NCI-H1694 (cell line): Measurements from ENCODE around the gene TCERG1L.
"Not testable (repeated sequence)": the region's sequence is repeated elsewhere in the genome, so short reads cannot be mapped to it uniquely, and the experiment has no call there.

Experiments used
- DNase-seq: peaks from one replicate; lab custom pipeline; 2025; lab: John Stamatoyannopoulos, UW

The TCERG1L gene

DNA sequence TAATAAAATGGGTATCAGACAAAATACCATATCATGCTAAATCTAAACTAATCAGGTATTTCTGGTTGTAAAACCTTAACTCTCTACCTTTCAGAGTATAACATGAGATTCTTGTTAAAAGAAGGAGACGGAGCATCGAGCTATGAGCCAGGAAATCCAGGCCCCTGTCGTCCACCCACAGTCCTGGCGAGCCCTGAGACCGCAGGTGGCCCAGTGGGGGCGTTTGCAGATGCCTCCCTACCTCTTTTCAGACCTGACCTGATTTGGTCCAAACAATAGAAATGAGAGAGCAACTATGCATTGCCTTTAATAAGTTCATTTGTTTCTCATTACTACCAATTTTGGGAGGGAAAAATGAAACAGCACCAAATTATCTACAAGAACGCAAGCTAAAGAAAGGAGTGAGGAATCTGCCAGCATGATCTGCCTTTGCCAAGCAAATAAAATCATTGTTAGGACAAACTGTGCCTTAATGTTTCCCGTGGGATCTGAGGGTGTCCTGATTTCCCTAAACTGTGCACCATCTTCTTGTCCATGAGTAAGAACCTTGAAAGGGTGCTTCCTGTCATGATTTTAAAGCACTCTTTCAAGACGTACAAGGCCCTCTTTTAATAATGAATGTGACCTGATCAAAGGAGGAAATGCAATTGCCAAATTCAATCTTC is 166.7 kb downstream of the TCERG1L start:
- DNase-seq: no peak

DNA sequence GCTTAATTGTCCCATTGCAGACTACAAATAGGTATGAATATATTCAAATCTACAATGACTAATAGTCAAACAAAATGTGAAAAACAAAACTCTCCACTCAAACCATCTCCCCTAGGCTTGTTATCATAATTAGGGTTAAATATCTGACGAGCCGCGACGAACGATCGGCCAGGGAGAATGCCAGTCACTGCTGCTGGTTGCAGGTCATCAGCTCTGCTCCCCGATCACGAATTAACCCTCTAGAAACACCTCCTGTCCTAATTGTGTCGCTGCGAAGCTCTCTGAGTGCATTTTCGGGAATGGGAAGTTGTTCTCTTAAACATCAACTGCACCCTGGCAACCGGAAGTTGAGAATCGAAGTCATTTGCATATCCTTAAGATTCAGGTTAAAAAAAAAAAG is 167.3 kb downstream of the TCERG1L start:
- DNase-seq: no peak

DNA sequence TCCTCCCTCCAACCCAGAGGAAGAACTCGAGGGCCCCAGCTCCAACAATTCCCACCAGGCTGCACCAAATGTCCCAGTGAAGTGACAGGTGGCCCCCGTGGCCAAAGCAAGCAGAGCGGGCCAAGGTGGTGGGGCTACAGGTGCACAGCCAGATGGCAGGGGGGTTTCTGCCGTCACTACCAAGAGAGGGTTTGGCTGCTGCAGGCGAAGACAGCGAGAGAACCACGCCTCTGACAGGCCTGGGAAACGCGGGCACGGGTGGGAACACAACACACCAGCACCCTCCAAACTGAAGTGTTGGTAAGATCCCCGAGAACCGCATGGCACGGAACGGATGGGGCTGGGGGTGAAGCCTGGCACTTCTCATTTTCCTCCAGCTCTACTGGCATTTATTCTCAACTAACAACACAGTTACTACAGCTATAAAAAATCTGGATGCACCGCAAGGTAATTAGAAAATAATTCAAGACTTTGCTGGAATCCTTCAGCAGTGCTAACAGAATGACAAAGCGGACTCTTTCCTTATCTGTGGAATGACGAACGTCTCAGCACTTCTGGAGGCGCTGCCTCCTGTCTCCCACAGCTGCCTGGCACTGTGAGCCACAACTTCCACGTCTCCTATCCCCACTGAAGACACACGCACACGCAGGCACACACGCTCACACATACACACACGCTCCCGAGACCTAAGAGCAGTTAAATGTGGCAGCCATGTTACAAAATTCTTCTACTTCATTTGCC is 167.9 kb downstream of the TCERG1L start:
- DNase-seq: no peak

DNA sequence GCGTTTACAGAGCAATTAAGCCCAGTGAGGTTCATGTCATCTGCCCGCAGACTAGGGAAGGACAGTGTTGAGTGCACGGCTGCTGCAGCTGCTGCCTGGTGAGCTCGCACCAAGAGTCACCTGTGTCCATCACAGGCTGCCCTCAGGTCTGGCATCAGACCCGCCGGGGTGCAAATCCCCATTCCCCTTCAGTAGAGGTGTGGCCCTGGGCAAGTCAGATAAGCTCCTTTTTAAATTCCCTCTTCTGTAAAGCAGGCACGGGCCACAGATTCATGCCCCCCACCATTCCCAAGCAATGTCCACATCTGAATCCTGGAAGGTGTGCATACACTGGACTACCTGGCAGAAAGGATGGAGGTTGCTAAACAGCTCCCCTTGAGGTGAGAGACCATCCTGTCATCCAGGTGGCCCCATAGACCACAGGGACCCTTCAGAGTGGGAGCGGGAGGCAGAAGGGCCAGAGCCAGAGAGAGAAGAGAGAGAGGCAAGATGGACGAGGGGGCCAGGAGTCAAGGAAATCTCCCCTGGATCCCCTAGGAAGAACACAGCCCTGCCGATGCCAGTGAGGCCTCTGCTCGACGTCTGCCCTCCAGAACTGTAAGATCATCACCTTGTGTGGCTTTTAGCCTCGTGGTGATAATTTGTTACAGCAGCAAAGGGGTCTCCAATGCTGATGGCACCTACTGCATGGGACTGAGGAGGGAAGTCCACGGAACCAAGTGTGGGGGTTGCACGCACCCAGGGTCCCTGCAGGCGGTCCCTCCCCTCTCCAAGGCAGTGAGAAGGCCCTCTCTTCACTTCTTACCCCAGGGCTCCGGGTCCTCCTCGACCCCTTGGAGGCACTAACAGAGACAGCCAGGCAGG is 168.8 kb downstream of the TCERG1L start:
- no peak for DNase-seq

DNA sequence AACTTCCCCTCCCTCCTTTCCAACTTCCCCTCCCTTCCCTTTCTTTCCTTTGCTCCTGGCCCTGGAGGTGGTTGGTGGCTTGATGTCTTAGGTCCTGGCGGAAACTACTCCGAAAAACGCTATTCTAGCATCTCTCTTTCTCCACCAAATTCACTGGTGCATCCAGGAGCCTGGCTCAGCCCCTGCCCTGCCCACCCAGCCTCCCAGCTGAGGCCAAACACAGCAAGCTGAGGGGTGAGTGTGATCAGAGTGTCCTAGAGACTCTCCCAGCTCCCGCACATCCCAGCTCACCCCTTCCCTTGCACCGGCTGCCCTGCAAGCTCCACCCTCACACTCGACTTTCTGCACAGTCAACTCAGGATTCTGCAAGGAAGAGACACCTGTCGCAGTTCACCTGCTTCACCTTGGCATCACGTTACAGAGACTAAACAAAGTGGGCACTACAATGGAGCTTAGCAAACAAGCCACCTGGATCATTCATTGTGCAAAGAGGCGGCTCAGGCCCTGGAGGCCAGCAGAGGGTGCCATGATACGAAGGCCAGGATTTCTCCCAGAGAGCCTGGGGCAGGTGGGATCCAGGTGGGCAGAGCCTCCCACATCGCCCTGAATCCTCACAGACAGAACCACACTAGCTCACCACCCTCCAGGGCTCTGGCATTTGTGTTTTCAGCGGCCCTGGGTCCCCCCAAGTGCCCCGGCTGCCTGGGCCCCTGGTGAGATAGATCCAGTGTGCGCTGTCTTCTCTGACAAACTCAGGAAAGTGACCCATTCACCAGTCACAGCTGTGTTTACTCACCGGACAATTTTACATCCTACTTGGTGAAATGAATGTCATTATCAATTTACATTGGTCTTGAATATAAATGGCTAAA is 169.6 kb downstream of the TCERG1L start:
- no peak for DNase-seq

DNA sequence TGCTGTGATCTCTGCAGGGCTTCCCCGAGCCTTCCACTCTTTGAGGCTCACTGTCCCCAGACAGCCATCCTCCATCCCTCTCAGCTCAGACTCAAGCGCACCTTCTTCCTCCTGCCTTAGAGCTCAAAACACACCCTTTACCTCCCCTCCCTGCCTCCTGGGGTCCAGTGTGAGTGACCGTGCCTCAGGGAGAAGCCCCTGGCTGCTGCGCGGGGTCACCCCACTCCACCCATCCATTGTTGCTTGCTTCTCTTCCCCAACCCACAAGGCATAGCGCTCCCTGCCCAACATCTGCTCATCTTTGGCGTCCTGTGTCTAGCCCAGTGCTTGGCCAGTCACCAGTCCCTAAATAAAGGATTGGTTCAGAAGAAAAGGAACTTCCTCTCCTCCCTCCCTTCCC is 170.3 kb downstream of the TCERG1L start:
- DNase-seq: no peak

DNA sequence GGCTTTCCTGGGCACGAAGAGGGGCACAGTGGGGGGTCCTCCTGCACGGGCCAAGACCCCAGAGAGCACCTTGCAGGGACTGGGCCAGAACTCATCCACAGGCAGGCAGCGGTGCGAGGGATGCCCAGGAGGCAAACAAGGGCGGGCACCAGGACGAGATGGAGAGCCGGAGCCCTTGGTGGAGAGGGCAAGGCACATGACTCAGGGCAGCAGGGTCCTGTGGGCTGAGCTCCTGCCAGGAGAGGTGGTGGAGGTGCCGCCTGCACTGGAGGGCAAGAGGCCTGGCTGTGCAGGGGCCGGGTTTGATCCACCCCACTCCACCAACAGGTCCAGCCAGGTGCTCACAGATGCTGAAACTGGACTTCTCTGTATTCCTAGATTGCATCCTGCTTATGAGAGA is 170.9 kb downstream of the TCERG1L start:
- no peak for DNase-seq

DNA sequence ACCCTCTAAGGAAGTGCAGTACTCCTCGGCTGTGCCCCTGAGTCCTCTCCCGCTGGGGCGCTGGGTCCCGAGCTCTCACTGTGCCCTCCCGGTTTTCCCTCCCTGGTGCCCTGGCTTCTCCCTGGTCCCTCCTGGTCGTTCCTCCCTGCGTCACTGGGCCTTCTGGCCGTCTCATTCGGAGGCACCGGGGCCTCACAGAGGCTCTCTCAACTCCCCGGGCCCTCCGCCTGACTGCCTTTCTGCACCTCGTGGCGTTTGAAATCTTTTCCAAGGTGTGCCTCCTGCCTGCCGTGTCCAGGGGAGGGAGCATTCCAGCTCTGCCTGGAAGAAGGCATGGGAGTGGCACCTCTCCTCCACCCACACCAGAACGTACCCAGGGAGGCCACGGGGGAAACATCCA is 174.3 kb downstream of the TCERG1L start:
- DNase-seq: no peak

DNA sequence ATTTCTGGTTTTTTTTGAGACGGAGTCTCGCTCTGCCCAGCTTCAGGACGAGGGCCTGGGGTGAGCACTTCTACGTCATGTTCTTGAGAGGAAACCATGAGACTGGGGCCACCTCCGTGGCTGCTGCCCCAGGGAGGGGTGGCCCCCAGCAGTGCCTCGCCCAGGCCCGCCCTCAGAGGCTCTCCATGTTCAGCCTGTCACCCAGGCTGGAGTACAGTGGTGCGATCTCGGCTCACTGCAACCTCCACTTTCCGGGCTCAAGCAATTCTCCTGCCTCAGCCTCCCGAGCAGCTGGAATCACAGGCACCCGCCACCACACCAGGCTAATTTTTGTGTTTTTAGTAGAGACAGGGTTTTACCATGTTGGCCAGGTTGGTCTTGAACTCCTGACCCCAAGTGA is 175.2 kb downstream of the TCERG1L start:
- not testable (repeated sequence) for DNase-seq

DNA sequence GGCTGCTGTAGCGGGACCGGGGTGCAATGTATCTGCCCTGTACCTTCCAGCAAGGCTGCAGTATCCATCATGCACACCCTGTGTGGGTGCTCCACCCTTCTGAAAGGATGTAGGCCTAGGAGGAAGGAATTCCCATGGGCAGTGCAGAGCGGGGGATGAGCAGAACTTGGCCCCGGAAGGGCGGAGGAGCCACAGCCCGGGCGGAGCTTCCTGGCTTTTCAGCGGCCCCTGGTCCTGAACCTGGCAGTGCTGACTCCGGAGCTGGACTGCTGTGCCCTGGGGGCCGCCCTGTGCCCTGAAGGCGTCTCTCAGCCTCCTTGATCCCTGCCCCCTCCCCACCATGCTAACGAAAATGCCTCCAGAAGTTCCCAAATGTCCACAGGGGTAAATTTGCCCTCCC is 175.8 kb downstream of the TCERG1L start:
- no peak for DNase-seq

DNA sequence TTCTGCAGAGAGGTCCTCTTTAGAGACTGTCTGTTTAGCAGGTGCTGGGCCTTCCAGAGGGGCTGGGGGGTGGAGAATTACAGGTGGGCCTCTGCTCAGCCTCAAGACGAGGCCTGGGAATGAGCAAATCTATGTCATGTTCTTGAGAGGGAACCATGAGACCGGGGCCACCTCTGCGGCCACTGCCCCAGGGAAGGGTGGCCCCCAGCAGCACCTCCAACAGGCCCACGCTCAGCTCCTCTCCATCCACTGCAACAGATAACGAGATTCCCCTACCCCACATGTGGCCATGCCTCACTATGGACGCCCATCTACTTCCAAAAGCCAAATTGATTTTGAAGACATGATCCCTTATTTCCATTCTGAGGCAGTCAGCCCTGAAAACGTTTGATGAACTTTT is 176.9 kb downstream of the TCERG1L start:
- DNase-seq: no peak

DNA sequence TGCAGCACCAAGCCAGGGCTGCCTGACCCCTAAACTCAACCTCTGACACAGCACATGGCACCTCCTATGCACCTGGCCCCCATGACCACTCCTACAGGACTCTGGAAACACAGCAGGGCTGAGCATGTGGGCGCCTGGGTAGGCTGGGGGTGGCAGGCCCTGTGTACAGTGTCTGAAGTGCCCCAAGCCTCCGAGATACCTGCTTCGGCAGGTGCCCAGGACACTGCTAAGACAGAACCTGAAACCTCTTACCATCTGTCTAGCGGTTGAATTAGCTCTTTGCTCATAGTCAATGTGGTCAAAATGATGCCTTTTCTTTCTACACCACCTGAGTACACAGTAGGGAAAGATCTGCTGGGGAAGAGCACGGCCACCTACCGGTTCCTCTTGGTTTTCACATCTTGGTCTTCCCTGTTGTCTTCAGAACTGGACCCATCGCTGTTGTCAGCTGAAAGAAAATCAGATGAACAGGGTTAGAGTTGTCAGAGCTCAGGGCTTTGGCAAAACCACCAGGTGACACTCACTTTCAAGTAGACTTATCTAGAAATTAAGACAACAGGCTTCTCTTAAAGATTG is 177.4 kb downstream of the TCERG1L start:
- DNase-seq: no peak

DNA sequence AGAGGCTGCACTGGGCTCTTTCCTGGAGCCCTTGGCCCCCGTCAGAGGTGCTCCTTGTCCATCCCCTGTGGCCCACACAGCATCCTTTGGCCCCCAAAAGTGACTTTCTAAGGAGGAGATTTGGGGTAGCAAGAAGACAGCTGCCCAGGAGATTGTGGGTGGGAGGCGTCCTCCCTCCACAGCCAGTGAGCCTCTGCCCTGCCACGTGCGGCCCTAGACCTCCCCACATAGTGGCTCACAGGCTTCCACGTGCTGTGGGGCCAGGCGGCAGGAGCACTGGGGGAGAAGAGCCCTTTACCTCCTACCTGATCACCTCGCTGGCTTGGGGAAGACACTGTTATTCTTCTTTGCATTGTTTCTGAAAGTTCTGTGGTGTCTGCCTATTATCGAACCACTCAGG is 178.8 kb downstream of the TCERG1L start:
- DNase-seq: no peak

DNA sequence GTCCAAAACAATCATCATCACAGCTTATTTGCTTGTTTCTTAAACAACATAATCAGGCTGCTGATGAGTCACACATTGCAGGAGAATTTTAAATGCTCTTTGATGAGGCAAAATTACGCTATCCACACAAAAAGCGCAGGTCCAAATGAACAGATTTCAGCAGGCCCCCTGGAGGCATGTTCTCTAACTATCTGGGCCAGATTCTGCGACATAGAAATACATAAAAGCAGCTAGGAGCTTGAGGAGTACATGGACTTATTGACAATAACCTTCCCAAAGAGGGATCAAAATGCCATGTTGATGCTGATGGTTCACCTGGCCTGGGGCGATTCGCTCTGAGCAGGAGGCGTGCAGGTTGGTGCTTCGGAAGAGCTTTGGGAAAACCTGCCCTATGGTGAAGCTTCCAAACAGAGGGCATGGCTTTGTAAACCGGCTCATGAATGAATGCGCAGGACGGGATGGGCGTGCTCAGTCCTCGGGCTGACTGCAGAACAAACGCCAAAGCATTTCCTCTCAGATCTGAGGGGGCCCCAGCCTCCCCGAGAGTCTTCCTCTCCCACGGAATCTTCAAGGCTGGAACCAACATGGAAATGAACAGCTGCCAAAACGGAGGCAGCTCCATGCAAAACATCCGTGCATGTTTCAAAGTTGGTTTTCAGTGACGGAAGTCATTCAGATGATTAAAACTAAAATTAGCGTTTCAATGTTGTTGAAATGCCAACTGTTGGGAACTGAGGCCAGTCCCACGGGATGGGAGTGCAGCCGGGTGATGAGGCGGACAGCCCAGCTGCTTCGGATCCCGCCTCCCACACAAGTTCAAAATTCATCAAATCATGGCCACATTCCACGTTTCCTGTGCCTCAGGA is 179.6 kb downstream of the TCERG1L start:
- no peak for DNase-seq

DNA sequence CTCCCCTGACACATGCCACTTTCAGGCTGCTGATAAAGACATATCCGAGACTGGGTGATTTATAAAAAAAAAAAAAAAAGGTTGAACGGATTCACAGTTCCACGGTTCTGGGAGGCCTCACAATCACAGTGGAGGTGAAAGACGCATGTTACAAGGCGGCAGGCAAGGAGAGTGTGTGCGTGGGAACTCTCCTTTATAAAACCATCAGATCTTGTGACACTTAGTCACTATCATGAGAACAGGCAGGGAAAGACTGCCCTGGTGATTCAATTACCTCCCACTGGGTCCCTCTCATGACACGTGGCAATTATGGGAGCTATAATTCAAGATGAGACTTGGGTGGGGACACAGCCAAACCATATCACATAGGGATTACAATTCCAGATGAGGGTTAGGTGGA is 181.5 kb downstream of the TCERG1L start:
- no peak for DNase-seq

DNA sequence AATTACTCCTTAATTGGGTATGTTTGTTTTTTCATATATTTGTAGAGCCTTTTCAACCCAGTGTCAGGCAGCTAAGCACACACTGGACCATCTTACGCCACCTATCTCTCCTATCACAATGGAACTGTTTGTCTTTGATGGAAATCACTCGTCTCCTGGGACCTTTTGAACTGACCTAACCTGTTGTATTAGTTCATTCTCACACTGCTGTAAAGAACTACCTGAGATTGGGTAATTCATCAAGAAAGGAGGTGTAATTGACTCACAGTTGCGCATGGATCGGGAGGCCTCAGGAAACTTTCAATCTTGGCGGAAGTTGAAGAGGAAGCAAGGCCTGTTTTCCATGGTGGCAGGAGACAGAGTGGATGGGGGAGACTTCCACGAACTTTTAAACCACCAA is 182.0 kb downstream of the TCERG1L start:
- DNase-seq: no peak

DNA sequence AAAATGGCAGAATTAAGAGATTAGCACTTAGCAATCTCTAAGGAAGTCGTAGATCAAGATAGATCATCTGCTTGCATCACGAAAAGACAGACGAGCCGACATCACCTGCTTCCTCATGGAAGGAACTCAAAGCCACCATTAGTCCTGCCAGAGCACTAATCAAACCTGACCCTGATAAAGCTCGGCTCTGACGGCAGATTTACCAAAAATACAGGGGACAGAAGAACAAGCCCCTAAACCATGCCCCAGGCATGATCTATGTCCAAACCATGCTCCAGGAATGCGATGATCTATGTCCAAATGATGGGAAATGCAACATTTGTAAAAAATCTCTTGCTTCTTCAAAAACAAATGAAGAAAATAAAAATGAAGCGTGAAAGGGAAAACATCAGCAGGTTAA is 182.8 kb downstream of the TCERG1L start:
- no peak for DNase-seq

DNA sequence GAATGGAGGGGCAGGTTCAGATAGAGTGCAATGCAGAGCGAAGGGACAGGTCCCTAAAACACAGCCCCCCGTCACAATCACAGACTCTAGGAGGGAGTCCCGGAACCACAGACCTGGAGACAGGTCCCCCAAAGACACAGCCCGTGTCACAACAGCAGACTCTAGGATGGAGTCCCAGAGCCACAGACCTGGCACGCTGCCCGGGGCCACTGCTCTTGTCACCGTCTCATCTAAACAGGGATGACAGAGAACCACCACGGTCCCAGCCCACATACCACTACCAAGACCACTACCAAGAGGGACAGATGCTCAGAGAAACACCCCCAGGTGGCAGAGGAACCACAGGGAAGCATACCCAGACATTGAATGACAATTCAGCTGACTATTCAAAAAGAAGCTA is 183.9 kb downstream of the TCERG1L start:
- no peak for DNase-seq

DNA sequence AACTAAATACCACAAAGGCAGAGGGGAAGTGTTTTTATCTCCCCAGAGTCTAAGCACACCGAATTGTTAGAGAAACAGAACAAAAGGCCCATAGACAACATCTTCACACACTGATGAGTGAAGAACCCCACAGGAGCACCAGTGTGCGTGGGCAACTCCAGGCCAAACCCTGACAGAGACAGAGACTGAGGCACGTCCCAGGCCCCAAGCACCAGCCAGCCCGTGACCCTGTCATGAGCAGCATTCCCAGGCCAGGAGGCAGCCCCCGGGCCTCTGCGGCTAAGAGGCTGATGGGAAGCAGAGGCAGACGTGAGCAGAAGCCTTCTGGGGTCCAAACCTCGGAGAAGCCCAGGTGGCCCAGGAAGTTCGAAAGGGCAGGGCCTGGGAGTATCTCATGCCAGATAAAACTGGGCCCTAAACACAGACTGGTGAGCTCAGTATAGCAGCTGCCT is 184.4 kb downstream of the TCERG1L start:
- DNase-seq: no peak

DNA sequence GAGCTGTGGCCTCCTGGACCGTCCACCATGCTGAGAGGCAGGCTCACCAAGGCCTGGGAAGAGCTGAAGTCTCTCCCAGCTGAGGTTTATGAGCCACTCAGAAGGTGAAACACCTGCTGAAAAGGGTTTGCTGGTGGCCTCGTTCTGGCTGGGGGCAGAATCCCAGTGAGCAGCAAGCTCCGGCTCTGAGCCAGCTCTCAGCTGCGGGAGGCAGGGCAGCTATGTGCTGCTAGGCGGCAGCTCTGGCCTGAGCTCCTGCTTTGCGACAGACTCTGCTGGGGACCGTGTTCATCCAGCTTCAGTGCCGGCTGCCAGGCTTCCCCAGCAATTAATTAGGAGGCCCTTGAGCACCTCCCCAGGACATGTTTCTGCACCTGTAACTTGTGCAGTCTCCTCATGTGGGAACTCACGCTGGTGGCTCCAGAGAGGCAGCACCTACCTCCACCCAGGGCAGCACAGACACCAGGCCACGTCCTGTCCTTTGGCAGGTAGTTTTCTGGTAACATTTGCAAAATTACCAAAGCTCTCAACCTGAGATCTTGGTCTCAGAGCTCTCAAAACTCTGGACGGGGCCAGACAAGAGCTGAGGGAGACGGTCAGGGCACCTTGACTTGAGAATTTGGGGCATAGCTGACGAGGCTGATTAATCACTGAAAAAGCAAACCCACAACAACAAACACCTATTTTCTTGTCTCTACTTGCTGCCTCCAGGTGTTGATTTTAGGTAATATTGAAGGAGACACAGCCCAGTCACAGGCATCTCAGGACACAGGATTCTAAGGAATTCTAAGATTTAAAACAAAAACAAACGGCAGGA is 185.0 kb downstream of the TCERG1L start:
- no peak for DNase-seq
